Hypothalamus (tissue), 51 donors: ENCODE data around the gene PRDM16.

Experiments
- DNase-seq, 51 donors: peaks; one replicate each; lab custom pipeline; 2025; lab: John Stamatoyannopoulos, UW

PRDM16 gene

DNA sequence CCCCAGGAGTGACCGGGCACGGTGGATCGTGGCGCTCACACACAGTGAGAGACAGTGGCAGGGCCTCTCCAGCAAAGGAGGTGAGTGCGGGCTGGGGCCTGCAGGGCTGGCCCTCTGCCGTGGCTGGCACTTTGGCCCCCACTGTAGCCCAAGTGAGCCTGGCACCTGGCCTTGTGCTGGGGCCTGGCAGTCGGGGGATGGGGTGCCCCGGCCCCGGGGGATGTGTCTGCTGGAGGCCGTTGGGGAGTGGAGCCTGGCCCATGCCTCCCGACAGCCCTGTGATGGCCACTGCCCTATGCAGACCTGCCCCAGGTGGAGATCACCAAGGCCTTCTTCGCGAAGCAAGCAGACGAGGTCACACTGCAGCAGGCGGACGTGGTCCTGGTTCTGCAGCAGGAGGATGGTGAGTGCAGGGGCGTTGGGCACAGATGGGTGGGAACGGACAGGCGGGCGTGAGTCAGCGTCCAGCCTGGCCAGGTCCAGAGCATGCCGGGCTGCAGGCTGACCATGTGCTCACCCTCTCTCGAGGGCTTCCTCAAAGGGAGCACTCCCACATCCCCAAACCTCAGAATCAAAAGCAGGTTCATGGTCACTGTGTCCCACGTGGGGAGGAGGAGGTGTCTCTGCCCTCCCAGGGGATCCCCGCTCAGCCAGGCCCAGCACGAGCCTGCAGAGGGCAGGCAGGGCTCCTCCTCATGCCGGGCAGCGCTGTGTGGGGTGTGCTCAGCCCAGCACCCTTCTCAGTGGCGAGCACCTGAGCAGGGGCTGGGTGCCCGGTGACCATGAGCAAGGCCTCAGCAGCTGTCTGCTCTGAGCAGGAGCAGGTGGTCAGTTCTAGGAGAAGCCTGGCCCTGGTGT lies 410.7 kb downstream of the PRDM16 start:
- no peak for DNase-seq

DNA sequence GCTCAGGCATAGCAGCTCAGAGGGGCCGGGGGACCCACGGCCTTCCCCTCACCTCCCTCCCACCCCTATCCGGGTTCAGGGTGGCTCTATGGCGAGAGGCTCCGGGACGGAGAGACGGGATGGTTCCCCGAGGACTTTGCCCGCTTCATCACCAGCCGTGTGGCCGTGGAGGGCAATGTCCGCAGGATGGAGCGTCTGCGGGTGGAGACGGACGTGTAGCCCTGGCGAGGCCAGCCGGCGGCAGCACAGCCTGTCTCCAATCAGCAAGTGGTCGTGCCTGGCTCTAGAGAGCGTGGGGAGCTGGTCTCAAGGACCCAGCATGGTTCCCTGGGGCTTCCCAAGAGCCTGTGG lies 411.3 kb downstream of the PRDM16 start:
- DNase-seq: no peak

- no peak for DNase-seq
Observed at GRCh38 chr1:3481046-3481445, 412.0 kb downstream of the PRDM16 start.

DNA sequence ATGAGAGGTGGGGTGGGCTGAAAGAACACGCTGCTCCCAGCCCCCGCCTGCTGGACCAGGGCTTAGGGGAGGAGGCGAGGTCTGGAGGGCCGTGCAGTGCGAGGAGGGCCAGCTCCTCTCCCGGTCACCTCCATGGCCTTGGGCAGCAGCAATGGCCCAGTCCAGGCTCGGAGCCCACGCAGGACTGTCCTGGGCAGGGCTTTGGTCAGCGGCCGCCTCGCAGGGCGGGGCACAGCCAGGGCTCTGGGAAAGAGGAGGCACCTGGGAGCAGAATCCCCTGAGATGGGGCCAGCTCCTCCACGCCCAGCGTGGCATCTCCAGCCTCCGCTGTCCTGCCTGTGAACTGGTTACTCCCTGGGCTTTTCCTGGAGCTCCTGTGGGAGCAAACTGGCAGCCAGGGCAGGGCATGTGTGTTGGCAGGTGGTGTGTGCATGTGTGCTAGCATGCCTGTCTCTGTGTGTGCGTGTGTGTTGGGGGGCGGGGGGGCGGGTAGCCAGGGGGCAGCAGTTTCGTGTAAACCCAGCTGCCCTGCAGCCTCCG lies 412.9 kb downstream of the PRDM16 start:
- no peak for DNase-seq

- DNase-seq: no peak
Observed at GRCh38 chr1:3482378-3482849, 413.4 kb downstream of the PRDM16 start.

GRCh38 chr1:3483380-3483779 lies 414.4 kb downstream of the PRDM16 start:
- no peak for DNase-seq

DNA sequence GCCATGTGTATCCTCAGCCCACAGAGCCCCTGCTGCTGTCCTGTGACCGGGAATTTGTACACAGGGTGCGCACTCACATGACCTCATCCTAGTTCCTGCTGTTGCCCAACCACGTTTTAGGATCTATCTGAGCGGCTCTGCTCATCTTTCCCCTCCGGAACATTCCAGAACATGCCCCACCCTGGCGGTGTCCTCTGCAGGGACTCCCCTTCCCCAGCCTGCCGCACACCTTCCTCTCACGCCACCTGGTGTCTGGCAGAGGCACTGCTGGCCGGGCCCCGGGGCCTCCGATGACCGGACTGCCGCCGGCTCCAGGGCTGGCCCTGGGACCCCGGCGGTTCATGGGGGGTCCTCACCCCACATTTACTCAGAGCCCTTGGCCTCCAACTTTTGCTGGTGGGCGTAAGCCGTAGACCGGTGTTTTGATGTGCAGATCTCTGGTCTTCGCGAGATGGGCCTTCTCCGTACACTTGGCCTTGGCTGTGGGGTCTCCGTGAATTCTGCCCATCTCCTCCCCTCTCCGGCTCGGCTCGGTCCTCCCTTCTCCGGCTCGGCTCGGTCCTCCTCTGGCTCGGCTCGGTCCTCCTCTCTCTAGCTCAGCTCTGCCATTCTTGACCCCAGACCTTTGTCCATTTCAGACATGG lies 414.9 kb downstream of the PRDM16 start:
- peak in 15 of 51 donors; percentile 4 to 74 (median 30) for DNase-seq

- DNase-seq: no peak
Observed at GRCh38 chr1:3485016-3485415, 416.0 kb downstream of the PRDM16 start.
